ENCODE data around the gene CEP164. TPM values are rescaled to one million over a fixed set of nuclear protein-coding genes. Genes with fewer than 3 reads are reported as not detected.

Gene CEP164
- polyA plus RNA-seq, 3 donors: 4.3 to 32.1 (median 8.0) TPM

DNA sequence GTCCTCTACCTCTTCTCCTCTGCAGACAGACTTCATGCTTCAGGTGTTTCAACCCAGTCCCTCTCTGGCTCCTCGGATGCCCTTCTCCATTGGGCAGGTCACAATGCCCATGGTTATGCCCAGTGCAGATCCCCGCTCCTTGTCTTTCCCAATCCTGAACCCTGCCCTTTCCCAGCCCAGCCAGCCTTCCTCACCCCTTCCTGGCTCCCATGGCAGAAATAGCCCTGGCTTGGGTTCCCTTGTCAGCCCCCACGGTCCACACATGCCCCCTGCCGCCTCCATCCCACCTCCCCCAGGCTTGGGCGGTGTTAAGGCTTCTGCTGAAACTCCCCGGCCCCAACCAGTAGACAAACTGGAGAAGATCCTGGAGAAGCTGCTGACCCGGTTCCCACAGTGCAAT is 45.8 kb upstream of the CEP164 start:
- peaks cover 0 to 2% (median 0%) of the 10 kb centered on the region in 3 donors for H3K27me3 Mint-ChIP-seq (ENCODE audit: low read depth in 3 of 3)

GRCh38 chr11:117282956-117283355 is 44.7 kb upstream of the CEP164 start:
- H3K27ac ChIP-seq (ENCODE audit: low read depth in 1 of 2, low read length in 2 of 2): no peak overlapping the region
- Mint-ChIP-seq H3K4me3 (no peak overlapping the region), H3K4me1 (peaks cover 2% of the 10 kb centered on the region), H3K27me3 (ENCODE audit: low read depth in 3 of 3) (peaks cover 0 to 2% (median 0%) of the 10 kb centered on the region in 3 donors), H3K36me3 (peaks cover 77 to 83% of the 10 kb centered on the region in 2 donors), H3K9me3 (no peaks in the 10 kb centered on the region), H3K27ac (no peak overlapping the region)
- peaks cover 45 to 83% of the 10 kb centered on the region in 2 donors for H3K36me3 ChIP-seq (replicated peaks in 1 of 2; ENCODE audit: control insufficient read depth in 1 of 2, insufficient read depth in 2 of 2, low read length in 2 of 2)
- intact Hi-C loops (cut with micrococcal nuclease): no loop called here
- H4K20me1 ChIP-seq (ENCODE audit: insufficient read depth, low read length): no peaks in the 10 kb centered on the region
- H3K4me2 ChIP-seq (replicated peaks; ENCODE audit: extremely low read depth, low read length, poor library complexity, severe bottlenecking): no peak overlapping the region
- WGBS (ENCODE audit: insufficient coverage): no CpG with 5 or more reads among the region's 3 CpGs
- TF ChIP-seq, protein P1, sequence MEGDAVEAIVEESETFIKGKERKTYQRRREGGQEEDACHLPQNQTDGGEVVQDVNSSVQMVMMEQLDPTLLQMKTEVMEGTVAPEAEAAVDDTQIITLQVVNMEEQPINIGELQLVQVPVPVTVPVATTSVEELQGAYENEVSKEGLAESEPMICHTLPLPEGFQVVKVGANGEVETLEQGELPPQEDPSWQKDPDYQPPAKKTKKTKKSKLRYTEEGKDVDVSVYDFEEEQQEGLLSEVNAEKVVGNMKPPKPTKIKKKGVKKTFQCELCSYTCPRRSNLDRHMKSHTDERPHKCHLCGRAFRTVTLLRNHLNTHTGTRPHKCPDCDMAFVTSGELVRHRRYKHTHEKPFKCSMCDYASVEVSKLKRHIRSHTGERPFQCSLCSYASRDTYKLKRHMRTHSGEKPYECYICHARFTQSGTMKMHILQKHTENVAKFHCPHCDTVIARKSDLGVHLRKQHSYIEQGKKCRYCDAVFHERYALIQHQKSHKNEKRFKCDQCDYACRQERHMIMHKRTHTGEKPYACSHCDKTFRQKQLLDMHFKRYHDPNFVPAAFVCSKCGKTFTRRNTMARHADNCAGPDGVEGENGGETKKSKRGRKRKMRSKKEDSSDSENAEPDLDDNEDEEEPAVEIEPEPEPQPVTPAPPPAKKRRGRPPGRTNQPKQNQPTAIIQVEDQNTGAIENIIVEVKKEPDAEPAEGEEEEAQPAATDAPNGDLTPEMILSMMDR (IDR thresholded peaks at IDR 0.05): no peak
- no peaks in the 10 kb centered on the region for H3K79me2 ChIP-seq (ENCODE audit: insufficient read depth, low read length)
- DNase-seq: no peak
- H2AFZ ChIP-seq (ENCODE audit: insufficient read depth, low read depth, low read length, poor library complexity, severe bottlenecking): no peak overlapping the region
- H3K27me3 ChIP-seq (ENCODE audit: control insufficient read depth in 2 of 2, insufficient read depth in 2 of 2, low read length in 2 of 2): no peaks in the 10 kb centered on the region
- no peak overlapping the region for H3K4me3 ChIP-seq (replicated peaks in 1 of 3; ENCODE audit: low read depth in 2 of 3, low read length in 3 of 3)
- H3K9ac ChIP-seq (ENCODE audit: insufficient read depth, low read length, poor library complexity, severe bottlenecking): no peak overlapping the region
- no peaks in the 10 kb centered on the region for H3K4me1 ChIP-seq (ENCODE audit: control insufficient read depth in 1 of 2, insufficient read depth in 2 of 2, low read length in 2 of 2)
- no peaks in the 10 kb centered on the region for H3K9me3 ChIP-seq (replicated peaks in 1 of 2; ENCODE audit: control insufficient read depth in 1 of 2, insufficient read depth in 1 of 2, low read length in 2 of 2)

More for the DNA sequence above, 45.8 kb upstream of the CEP164 start:
- DNase-seq: no peak
- Histone ChIP-seq H3K36me3 (replicated peaks in 1 of 2; ENCODE audit: control insufficient read depth in 1 of 2, insufficient read depth in 2 of 2, low read length in 2 of 2) (peaks cover 41 to 73% of the 10 kb centered on the region in 2 donors), H3K27ac (ENCODE audit: low read depth in 1 of 2, low read length in 2 of 2) (no peak overlapping the region), H3K27me3 (ENCODE audit: control insufficient read depth in 2 of 2, insufficient read depth in 2 of 2, low read length in 2 of 2) (no peaks in the 10 kb centered on the region), H3K4me1 (ENCODE audit: control insufficient read depth in 1 of 2, insufficient read depth in 2 of 2, low read length in 2 of 2) (no peaks in the 10 kb centered on the region), H3K4me2 (replicated peaks; ENCODE audit: extremely low read depth, low read length, poor library complexity, severe bottlenecking) (no peak overlapping the region), H3K79me2 (ENCODE audit: insufficient read depth, low read length) (no peaks in the 10 kb centered on the region), H3K9ac (ENCODE audit: insufficient read depth, low read length, poor library complexity, severe bottlenecking) (no peak overlapping the region), H2AFZ (ENCODE audit: insufficient read depth, low read depth, low read length, poor library complexity, severe bottlenecking) (no peak overlapping the region), H3K9me3 (replicated peaks in 1 of 2; ENCODE audit: control insufficient read depth in 1 of 2, insufficient read depth in 1 of 2, low read length in 2 of 2) (no peaks in the 10 kb centered on the region), H4K20me1 (ENCODE audit: insufficient read depth, low read length) (no peaks in the 10 kb centered on the region), H3K4me3 (replicated peaks in 1 of 3; ENCODE audit: low read depth in 2 of 3, low read length in 3 of 3) (no peak overlapping the region)
- Mint-ChIP-seq H3K4me3 (no peak overlapping the region), H3K36me3 (peaks cover 67 to 76% of the 10 kb centered on the region in 2 donors), H3K27ac (no peak overlapping the region), H3K9me3 (no peaks in the 10 kb centered on the region), H3K4me1 (peaks cover 2% of the 10 kb centered on the region)
- WGBS (ENCODE audit: insufficient coverage): 100% methylated on average over 4 of the region's 7 CpGs
- TF ChIP-seq, protein P1 (IDR thresholded peaks at IDR 0.05): no peak
- intact Hi-C loops (cut with micrococcal nuclease): no loop called here
